Measurements from ENCODE around the gene RNF182.

RNF182 gene

GRCh38 chr6:13971303-13971702 lies 46.6 kb downstream of the RNF182 start:
- TF ChIP-seq FOXM1 (IDR thresholded peaks at IDR 0.05; ENCODE audit: borderline replicate concordance, low read depth) (no peak), CEBPB (IDR thresholded peaks at IDR 0.05) (no peak), TEAD4 (IDR thresholded peaks at IDR 0.05) (no peak), RAD21 (IDR thresholded peaks at IDR 0.05; ENCODE audit: low read depth) (no peak), YY1 (IDR thresholded peaks at IDR 0.05; ENCODE audit: low read depth) (no peak), EGR1 (IDR thresholded peaks at IDR 0.05) (no peak), TAF1 (IDR thresholded peaks at IDR 0.05; ENCODE audit: low read depth) (no peak), EP300 (IDR thresholded peaks at IDR 0.05; ENCODE audit: borderline replicate concordance) (no peak), ZBTB7A (IDR thresholded peaks at IDR 0.05; ENCODE audit: low read depth) (no peak), NFIC (IDR thresholded peaks at IDR 0.05) (no peak), CREB1 (IDR thresholded peaks at IDR 0.05; ENCODE audit: low read depth) (no peak)
- TF ChIP-seq, protein P1, sequence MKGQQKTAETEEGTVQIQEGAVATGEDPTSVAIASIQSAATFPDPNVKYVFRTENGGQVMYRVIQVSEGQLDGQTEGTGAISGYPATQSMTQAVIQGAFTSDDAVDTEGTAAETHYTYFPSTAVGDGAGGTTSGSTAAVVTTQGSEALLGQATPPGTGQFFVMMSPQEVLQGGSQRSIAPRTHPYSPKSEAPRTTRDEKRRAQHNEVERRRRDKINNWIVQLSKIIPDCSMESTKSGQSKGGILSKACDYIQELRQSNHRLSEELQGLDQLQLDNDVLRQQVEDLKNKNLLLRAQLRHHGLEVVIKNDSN (IDR thresholded peaks at IDR 0.05), result no peak
- TF ChIP-seq, protein P2, sequence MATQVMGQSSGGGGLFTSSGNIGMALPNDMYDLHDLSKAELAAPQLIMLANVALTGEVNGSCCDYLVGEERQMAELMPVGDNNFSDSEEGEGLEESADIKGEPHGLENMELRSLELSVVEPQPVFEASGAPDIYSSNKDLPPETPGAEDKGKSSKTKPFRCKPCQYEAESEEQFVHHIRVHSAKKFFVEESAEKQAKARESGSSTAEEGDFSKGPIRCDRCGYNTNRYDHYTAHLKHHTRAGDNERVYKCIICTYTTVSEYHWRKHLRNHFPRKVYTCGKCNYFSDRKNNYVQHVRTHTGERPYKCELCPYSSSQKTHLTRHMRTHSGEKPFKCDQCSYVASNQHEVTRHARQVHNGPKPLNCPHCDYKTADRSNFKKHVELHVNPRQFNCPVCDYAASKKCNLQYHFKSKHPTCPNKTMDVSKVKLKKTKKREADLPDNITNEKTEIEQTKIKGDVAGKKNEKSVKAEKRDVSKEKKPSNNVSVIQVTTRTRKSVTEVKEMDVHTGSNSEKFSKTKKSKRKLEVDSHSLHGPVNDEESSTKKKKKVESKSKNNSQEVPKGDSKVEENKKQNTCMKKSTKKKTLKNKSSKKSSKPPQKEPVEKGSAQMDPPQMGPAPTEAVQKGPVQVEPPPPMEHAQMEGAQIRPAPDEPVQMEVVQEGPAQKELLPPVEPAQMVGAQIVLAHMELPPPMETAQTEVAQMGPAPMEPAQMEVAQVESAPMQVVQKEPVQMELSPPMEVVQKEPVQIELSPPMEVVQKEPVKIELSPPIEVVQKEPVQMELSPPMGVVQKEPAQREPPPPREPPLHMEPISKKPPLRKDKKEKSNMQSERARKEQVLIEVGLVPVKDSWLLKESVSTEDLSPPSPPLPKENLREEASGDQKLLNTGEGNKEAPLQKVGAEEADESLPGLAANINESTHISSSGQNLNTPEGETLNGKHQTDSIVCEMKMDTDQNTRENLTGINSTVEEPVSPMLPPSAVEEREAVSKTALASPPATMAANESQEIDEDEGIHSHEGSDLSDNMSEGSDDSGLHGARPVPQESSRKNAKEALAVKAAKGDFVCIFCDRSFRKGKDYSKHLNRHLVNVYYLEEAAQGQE (IDR thresholded peaks at IDR 0.05; ENCODE audit: low read depth), result no peak
- TF ChIP-seq, protein P3, sequence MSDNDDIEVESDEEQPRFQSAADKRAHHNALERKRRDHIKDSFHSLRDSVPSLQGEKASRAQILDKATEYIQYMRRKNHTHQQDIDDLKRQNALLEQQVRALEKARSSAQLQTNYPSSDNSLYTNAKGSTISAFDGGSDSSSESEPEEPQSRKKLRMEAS (IDR thresholded peaks at IDR 0.05), result no peak

GRCh38 chr6:13978102-13978640 lies 53.4 kb downstream of the RNF182 start:
- no peak for TF ChIP-seq ZBTB7A (IDR thresholded peaks at IDR 0.05; ENCODE audit: low read depth)
- TF ChIP-seq NFIC (IDR thresholded peaks at IDR 0.05), result no peak
- no peak for TF ChIP-seq EP300 (IDR thresholded peaks at IDR 0.05; ENCODE audit: borderline replicate concordance)
- TF ChIP-seq FOXM1 (IDR thresholded peaks at IDR 0.05; ENCODE audit: borderline replicate concordance, low read depth), result no peak
- TF ChIP-seq, protein P1 (IDR thresholded peaks at IDR 0.05), result no peak
- TF ChIP-seq TCF12 (IDR thresholded peaks at IDR 0.05; ENCODE audit: low read depth), result no peak
- no peak for TF ChIP-seq TAF1 (IDR thresholded peaks at IDR 0.05; ENCODE audit: low read depth)
- TF ChIP-seq TEAD4 (IDR thresholded peaks at IDR 0.05), result no peak
- TF ChIP-seq RAD21 (IDR thresholded peaks at IDR 0.05; ENCODE audit: low read depth), result no peak
- no peak for TF ChIP-seq CREB1 (IDR thresholded peaks at IDR 0.05; ENCODE audit: low read depth)
- no peak for TF ChIP-seq CEBPB (IDR thresholded peaks at IDR 0.05)
- no peak for TF ChIP-seq YY1 (IDR thresholded peaks at IDR 0.05; ENCODE audit: low read depth)
- TF ChIP-seq, protein P2 (IDR thresholded peaks at IDR 0.05; ENCODE audit: low read depth), result no peak
- TF ChIP-seq, protein P3 (IDR thresholded peaks at IDR 0.05), result no peak

- TF ChIP-seq, protein P1 (IDR thresholded peaks at IDR 0.05), result no peak
- TF ChIP-seq YY1 (IDR thresholded peaks at IDR 0.05; ENCODE audit: low read depth) (no peak), FOXM1 (IDR thresholded peaks at IDR 0.05; ENCODE audit: borderline replicate concordance, low read depth) (no peak), TAF1 (IDR thresholded peaks at IDR 0.05; ENCODE audit: low read depth) (no peak), NFIC (IDR thresholded peaks at IDR 0.05) (no peak), RAD21 (IDR thresholded peaks at IDR 0.05; ENCODE audit: low read depth) (no peak), TCF12 (IDR thresholded peaks at IDR 0.05; ENCODE audit: low read depth) (no peak), ZBTB7A (IDR thresholded peaks at IDR 0.05; ENCODE audit: low read depth) (no peak), EGR1 (IDR thresholded peaks at IDR 0.05) (no peak), CREB1 (IDR thresholded peaks at IDR 0.05; ENCODE audit: low read depth) (no peak), EP300 (IDR thresholded peaks at IDR 0.05; ENCODE audit: borderline replicate concordance) (no peak), CEBPB (IDR thresholded peaks at IDR 0.05) (no peak), TEAD4 (IDR thresholded peaks at IDR 0.05) (no peak)
- TF ChIP-seq, protein P3 (IDR thresholded peaks at IDR 0.05), result no peak
- TF ChIP-seq, protein P2 (IDR thresholded peaks at IDR 0.05; ENCODE audit: low read depth), result no peak
These were observed 54.0 kb downstream of the RNF182 start for GRCh38 chr6:13978787-13979186.
